Measurements from ENCODE around the gene COL5A1.

The COL5A1 gene

GRCh38 chr9:134822541-134822940, 180.9 kb downstream of the COL5A1 start:
- no peak overlapping the region for H3K4me3 ChIP-seq (ENCODE audit: low read depth, low read length)
- TF ChIP-seq, protein P1, sequence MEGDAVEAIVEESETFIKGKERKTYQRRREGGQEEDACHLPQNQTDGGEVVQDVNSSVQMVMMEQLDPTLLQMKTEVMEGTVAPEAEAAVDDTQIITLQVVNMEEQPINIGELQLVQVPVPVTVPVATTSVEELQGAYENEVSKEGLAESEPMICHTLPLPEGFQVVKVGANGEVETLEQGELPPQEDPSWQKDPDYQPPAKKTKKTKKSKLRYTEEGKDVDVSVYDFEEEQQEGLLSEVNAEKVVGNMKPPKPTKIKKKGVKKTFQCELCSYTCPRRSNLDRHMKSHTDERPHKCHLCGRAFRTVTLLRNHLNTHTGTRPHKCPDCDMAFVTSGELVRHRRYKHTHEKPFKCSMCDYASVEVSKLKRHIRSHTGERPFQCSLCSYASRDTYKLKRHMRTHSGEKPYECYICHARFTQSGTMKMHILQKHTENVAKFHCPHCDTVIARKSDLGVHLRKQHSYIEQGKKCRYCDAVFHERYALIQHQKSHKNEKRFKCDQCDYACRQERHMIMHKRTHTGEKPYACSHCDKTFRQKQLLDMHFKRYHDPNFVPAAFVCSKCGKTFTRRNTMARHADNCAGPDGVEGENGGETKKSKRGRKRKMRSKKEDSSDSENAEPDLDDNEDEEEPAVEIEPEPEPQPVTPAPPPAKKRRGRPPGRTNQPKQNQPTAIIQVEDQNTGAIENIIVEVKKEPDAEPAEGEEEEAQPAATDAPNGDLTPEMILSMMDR (IDR thresholded peaks at IDR 0.05; ENCODE audit: control insufficient read depth, extremely low read depth, insufficient read depth), result no peak
- no peak for DNase-seq (ENCODE audit: low read depth)

DNA sequence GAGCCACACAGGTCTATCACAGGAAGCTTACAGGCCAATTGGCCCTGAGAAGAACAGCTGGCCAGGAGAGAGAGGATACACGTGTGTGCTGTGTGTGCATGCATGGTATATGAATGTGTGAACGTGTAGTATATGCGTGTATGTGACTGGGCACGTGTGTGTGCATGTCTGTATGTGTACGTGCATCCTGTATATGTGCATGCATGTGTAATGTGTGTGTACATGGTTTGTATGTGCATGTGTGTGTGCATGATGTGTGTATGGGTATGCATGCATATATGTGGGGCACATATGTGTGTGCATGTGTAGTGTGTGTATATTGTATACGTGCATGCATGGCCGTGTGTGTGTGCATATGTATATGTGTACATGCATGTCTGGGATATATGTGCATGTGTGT, 182.0 kb downstream of the COL5A1 start:
- no peak for DNase-seq (ENCODE audit: low read depth)
- TF ChIP-seq, protein P1 (IDR thresholded peaks at IDR 0.05; ENCODE audit: control insufficient read depth, extremely low read depth, insufficient read depth), result no peak
- H3K4me3 ChIP-seq (ENCODE audit: low read depth, low read length), result no peak overlapping the region

DNA sequence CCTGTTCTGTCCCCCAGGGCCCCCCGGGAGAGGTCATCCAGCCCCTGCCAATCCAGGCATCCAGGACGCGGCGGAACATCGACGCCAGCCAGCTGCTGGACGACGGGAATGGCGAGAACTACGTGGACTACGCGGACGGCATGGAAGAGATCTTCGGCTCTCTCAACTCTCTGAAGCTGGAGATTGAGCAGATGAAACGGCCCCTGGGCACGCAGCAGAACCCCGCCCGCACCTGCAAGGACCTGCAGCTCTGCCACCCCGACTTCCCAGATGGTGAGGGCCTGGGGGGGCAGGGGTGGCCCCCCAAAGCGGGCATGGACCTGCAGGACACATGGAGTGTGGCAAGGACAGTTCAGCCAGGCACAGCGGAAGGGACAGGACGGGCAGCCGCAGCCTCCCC, 183.0 kb downstream of the COL5A1 start:
- H3K4me3 ChIP-seq (ENCODE audit: low read depth, low read length), result no peak overlapping the region
- TF ChIP-seq, protein P1 (IDR thresholded peaks at IDR 0.05; ENCODE audit: control insufficient read depth, extremely low read depth, insufficient read depth), result no peak

DNA sequence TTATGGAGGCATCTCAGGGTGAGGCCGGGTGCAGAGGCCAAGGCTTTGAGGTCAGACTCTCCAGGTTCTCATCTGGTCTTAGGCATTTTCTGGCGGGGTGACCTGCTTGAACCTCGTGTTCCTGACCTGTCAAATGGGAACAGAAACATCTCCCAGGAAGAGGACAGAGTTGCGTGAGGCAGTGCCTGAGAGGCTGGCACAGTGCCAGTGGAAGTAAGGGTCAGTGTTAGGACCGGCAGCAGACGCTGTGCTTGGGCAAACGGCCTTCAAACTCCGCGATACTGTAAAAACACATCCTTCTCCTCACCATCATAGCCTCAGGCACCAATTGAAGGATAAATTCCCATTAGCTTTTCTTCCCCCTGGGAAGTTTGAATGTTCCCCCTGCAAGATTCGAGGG, 183.4 kb downstream of the COL5A1 start:
- no peak for DNase-seq (ENCODE audit: low read depth)
- TF ChIP-seq, protein P1 (IDR thresholded peaks at IDR 0.05; ENCODE audit: control insufficient read depth, extremely low read depth, insufficient read depth), result no peak
- no peak overlapping the region for H3K4me3 ChIP-seq (ENCODE audit: low read depth, low read length)

More for the DNA sequence above, 183.0 kb downstream of the COL5A1 start:
- no peak for DNase-seq (ENCODE audit: low read depth)

- DNase-seq (ENCODE audit: low read depth), result no peak
- no peak overlapping the region for H3K4me3 ChIP-seq (ENCODE audit: low read depth, low read length)
- TF ChIP-seq, protein P1 (IDR thresholded peaks at IDR 0.05; ENCODE audit: control insufficient read depth, extremely low read depth, insufficient read depth), result no peak
Observed at GRCh38 chr9:134826336-134827285, 185.0 kb downstream of the COL5A1 start.

DNA sequence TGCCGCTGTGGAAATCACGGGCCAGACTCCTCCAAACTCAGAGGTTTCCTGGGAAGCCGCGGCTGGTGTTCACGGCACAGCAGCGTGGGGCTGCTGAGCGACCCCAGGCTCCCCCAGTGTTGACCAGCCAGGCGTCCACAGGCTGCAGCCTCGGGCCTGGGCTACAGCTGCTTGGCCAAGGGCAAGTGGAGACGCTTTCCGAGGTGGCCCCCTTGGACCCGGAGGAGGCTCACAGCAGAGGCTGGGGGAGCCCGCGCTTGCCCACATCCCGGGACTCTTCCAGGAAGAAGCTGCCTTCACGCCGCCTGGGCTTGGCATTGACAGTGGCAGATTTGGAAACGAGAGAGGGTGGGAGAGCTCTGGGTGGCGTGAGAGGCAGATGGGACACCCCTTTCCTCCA, 186.0 kb downstream of the COL5A1 start:
- DNase-seq (ENCODE audit: low read depth), result no peak
- no peak overlapping the region for H3K4me3 ChIP-seq (ENCODE audit: low read depth, low read length)
- TF ChIP-seq, protein P1 (IDR thresholded peaks at IDR 0.05; ENCODE audit: control insufficient read depth, extremely low read depth, insufficient read depth), result no peak

Data from LNCaP clone FGC (cell line).